ENCODE data around the gene SERPINE2. TPM values are rescaled to one million over a fixed set of nuclear protein-coding genes. Genes with fewer than 3 reads are reported as not detected.
A peak's percentile ranks its signal among the peaks of the same experiment; 100 is the strongest.

Gene SERPINE2
- total RNA-seq, 1 donor from 2014 or later, result 5.6 TPM

DNA sequence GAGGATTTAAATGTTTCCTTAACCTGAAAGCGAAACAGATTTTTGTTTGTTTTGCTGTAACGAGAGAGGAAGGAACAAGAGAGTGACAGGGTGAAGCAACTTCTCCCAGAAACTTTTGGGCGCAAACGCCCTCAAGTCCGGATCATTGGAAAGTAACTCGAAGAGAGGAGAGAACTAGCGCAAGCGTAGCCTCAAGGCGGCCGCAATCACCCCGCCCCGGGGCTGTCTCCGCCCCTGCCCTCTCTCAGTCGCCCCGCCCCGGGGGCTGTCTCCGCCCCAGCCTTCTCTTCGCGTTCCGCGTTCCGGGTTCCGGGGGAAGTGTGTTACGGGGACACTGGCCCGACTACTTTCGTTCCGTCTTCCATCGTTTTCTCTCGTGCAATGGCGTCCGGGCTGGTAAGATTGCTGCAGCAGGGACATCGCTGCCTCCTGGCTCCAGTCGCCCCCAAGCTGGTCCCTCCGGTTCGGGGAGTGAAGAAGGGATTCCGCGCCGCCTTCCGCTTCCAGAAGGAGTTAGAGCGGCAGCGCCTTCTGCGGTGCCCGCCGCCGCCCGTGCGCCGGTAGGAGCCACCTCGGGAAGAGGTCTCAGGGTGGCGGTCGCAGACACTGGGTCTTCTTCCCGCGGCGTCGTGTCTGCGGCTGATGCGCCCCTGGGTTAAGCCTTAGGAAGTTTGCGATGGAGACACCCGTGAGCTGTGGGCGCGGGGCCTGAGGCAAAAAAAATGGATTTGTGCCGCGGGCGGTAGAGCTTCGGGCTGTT, 81.8 kb downstream of the SERPINE2 start, which contains the start of gene MRPL44:
MRPL44 (plus strand) TSS at position 372 of the 760 bp plus-strand sequence; CDS start at position 382, 10 bp downstream.
- DNase-seq (peak; percentile 98), ATAC-seq (peak; percentile 100)
- Histone ChIP-seq H3K4me1 (peaks cover 54% of the 10 kb centered on the region), H3K27me3 (ENCODE audit: low read depth) (no peaks in the 10 kb centered on the region), H3K36me3 (peaks cover 25% of the 10 kb centered on the region), H3K4me3 (peak within 1 kb of the TSS; percentile 97), H3K9me3 (no peaks in the 10 kb centered on the region), H3K27ac (peak within 1 kb of the TSS; percentile 84)
- intact Hi-C loops (cut with DNase I), result no loop called here
- TF ChIP-seq CTCF (IDR thresholded peaks at IDR 0.05), result no peak

DNA sequence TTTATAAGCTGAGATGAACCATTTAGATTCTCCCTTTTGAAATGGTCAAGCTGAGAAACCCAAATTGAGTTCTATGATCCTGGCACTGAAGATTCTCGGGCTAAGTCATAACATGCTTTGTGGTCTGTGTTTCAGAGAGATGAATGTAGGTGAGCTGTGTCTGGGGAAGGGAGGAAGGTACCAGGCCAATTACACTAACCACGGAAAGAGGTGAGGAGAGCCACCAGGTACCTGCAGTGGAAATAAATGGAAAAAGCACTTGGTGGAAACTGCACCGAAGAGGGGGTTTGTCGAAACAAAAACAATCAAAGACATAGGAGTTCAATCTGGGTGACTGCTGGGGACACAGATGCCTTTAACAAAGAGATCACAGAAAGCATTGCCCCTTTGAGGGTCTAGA, 82.8 kb downstream of the SERPINE2 start:
- TF ChIP-seq CTCF (IDR thresholded peaks at IDR 0.05), result no peak
- H3K4me3 ChIP-seq, result no peak overlapping the region

DNA sequence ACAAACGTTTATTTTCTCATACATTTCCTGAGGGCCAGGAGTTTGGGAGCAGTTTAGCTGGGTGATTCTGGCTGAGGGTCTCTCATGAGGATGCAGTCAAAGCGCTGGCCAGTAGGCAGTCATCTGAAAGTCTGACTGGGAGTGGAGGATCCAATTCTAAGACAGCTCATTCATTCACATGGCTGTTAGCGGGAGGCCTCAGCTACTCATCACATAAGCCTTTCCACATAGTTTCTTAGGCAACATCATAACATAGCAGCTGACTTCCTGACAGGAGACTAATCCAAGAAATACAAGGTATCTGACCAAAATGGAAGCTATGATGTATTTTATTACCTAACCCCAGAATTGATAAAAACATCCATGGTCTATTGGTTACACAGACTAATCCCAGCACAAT, 84.7 kb downstream of the SERPINE2 start:
- no peak for TF ChIP-seq CTCF (IDR thresholded peaks at IDR 0.05)
- H3K4me3 ChIP-seq, result no peak overlapping the region
- no peaks in the 10 kb centered on the region for H3K27me3 ChIP-seq (ENCODE audit: low read depth)
- intact Hi-C loops (cut with DNase I), result no loop called here
- no peak for DNase-seq
- H3K4me1 ChIP-seq, result peaks cover 43% of the 10 kb centered on the region
- no peak overlapping the region for H3K27ac ChIP-seq
- no peak for ATAC-seq
- no peaks in the 10 kb centered on the region for H3K36me3 ChIP-seq
- H3K9me3 ChIP-seq, result no peaks in the 10 kb centered on the region

More for the DNA sequence above, 82.8 kb downstream of the SERPINE2 start:
- no peak for DNase-seq
- H3K27me3 ChIP-seq (ENCODE audit: low read depth), result no peaks in the 10 kb centered on the region
- no peaks in the 10 kb centered on the region for H3K9me3 ChIP-seq
- intact Hi-C loops (cut with DNase I), result no loop called here
- ATAC-seq, result no peak
- peak overlapping the region; percentile 84 for H3K27ac ChIP-seq
- H3K36me3 ChIP-seq, result peaks cover 16% of the 10 kb centered on the region
- peaks cover 48% of the 10 kb centered on the region for H3K4me1 ChIP-seq

DNA sequence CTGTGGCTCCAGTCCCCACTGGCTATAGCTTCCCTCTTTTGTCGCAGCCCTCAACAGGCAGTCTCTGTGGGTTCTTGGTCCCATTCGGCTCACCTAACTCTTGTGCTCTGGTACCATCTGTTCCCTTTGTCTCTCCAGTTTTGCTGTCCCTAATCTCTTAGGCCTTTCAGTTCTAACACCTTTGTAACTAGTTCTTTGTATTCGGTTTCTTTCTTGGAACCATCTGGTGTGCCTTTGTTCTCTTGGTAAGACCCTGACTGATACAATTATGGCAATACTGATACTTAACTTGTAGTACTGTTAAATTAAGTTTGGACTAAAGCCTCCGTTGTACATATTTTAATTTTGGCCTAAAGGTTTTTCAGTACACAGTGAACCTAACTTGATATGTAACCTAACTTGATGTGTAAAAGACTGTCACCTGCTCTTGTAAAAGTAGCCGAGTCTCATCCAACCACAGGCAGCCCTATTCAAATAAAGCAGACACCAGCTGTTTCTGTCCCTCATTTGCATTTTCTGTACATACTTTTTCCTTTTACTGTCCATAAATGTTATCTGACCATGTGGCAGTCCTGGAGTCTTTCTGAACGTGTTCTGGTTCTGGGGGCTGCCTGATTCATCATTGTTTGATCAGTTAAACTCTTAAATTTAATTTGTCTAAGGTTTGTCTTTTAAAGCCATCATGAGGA, 86.7 kb downstream of the SERPINE2 start:
- intact Hi-C loops (cut with DNase I), result no loop called here
- TF ChIP-seq CTCF (IDR thresholded peaks at IDR 0.05), result no peak
- H3K4me3 ChIP-seq, result no peak overlapping the region
- DNase-seq (no peak), ATAC-seq (no peak)
- no peak overlapping the region for H3K27ac ChIP-seq
- H3K9me3 ChIP-seq, result no peaks in the 10 kb centered on the region
- H3K27me3 ChIP-seq (ENCODE audit: low read depth), result no peaks in the 10 kb centered on the region
- peaks cover 31% of the 10 kb centered on the region for H3K4me1 ChIP-seq
- no peaks in the 10 kb centered on the region for H3K36me3 ChIP-seq

DNA sequence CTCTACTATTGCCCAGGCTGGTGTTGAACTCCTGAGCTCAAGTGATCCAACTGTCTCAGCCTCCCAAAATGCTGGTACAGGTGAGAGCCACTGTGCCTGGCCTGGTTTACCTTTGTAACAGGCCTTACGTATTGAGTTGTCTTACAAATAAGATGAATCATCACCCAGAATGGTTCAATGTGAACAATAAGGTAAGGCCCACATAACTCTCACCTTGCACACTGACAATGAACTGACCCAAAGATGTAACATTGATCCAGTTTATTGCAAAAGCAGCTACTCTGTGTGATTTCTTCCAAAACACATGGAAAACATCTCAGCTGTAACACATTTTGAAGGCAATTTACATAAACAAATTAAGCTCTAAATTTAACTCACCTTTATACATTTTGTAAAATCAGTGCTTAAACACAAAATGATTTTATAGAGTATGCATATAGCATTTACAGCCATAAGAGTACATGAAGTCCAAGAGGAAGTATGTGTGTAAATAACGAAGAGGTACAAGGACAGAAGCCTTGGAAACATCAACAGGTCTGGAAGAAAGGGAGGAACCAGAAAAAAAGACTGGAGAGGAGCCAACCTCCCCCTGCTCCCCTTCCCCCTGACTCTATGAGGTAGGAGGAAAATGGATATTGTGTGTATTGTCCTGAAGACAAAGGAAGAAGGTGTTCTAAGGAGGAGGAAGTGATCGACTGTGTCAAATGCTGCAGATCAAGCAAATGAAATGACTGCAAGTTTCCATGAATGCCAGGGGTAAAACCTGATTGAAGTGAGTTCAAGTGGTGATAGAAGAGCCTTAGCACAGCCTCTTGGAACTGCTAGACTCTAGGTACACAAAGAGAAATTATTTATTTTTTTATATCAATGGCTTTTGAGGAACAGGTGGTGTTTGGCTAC, 88.4 kb downstream of the SERPINE2 start:
- DNase-seq (no peak), ATAC-seq (peak; percentile 65 to 74)
- H3K27ac ChIP-seq, result peak overlapping the region; percentile 56
- no peaks in the 10 kb centered on the region for H3K9me3 ChIP-seq
- intact Hi-C loops (cut with DNase I), result no loop called here
- peaks cover 23% of the 10 kb centered on the region for H3K4me1 ChIP-seq
- H3K36me3 ChIP-seq, result no peaks in the 10 kb centered on the region
- H3K4me3 ChIP-seq, result no peak overlapping the region
- TF ChIP-seq CTCF (IDR thresholded peaks at IDR 0.05), result no peak
- no peaks in the 10 kb centered on the region for H3K27me3 ChIP-seq (ENCODE audit: low read depth)
